ENCODE results near the gene LTF. TPM values are rescaled to one million over a fixed set of nuclear protein-coding genes. Genes with fewer than 3 reads are reported as not detected.

Gene LTF
- total RNA-seq, 1 donor = 0.72 TPM

DNA sequence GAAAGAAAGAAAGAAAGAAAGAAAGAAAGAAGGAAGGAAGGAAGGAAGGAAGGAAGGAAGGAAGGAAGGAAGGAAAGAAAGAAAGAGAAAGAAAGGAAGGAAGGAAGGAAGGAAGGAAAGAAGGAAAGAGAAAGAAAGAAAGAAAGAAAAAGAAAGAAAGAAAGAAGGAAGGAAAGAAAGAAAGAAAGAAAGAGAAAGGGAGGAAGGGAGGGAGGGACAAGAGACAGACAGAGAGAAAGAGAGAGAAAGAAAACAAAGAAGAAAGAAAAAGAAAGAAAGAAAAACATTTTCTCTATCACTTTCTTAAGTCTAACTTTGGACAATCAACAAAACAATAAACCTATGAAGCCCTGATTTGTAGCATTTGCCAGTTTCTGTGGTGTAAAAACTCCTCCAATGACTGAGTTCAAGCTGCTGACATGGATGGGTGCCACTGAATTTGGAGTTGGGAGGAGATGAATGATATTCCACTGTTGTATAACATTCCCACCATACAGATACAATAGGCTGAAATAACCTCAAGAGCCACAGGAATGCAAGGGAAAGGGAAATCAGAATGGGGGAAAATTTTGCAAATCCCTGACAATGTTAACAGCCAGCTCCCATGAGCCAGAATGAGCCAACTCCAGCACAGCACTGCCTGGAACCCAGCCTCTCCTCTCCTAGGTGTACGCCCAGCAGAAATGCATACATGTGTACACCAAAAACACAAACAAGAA, 18.1 kb upstream of the LTF start:
- Histone ChIP-seq H3K27ac (ENCODE audit: low read depth, low read length) (no peak overlapping the region), H3K4me2 (ENCODE audit: insufficient read depth, low read length) (no peak overlapping the region)

DNA sequence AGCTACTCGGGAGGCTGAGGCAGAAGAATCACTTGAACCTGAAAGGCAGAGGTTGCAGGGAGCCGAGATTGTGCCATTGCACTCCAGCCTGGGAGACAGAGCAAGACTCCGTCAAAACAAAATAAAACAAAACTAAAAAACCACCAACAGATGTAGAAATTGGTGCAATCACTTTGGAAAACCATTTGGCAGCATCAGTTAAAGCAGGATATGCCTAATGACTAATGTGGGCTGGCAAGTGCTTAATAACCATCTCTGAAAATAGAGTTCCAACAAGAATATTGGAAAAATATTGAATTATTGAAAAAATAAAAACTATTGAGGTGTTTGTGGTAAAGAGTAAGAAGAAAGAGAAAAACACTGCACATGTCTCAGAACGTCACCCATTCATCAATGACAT, 16.9 kb upstream of the LTF start:
- Histone ChIP-seq H3K9me3 (ENCODE audit: low read depth, low read length) (no peaks in the 10 kb centered on the region), H2AFZ (ENCODE audit: low read length) (no peak overlapping the region), H3K4me1 (ENCODE audit: insufficient read depth, low read length) (peaks cover 7% of the 10 kb centered on the region), H3K27ac (ENCODE audit: low read depth, low read length) (no peak overlapping the region), H3K79me2 (ENCODE audit: insufficient read depth, low read length) (no peaks in the 10 kb centered on the region), H3K4me2 (ENCODE audit: insufficient read depth, low read length) (no peak overlapping the region), H3K4me3 (ENCODE audit: insufficient read depth, low read length) (no peak overlapping the region), H4K20me1 (ENCODE audit: insufficient read depth, low read length) (no peaks in the 10 kb centered on the region), H3K27me3 (ENCODE audit: insufficient read depth, low read length) (peaks cover 39% of the 10 kb centered on the region), H3K36me3 (ENCODE audit: insufficient read depth, low read length) (no peaks in the 10 kb centered on the region)
- no peak for DNase-seq (ENCODE audit: insufficient read length, low spot score, missing footprints)
- TF ChIP-seq, protein P1, sequence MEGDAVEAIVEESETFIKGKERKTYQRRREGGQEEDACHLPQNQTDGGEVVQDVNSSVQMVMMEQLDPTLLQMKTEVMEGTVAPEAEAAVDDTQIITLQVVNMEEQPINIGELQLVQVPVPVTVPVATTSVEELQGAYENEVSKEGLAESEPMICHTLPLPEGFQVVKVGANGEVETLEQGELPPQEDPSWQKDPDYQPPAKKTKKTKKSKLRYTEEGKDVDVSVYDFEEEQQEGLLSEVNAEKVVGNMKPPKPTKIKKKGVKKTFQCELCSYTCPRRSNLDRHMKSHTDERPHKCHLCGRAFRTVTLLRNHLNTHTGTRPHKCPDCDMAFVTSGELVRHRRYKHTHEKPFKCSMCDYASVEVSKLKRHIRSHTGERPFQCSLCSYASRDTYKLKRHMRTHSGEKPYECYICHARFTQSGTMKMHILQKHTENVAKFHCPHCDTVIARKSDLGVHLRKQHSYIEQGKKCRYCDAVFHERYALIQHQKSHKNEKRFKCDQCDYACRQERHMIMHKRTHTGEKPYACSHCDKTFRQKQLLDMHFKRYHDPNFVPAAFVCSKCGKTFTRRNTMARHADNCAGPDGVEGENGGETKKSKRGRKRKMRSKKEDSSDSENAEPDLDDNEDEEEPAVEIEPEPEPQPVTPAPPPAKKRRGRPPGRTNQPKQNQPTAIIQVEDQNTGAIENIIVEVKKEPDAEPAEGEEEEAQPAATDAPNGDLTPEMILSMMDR (IDR thresholded peaks at IDR 0.05; ENCODE audit: extremely low read depth, low read depth, low read length) = no peak

More for the DNA sequence above, 18.1 kb upstream of the LTF start:
- TF ChIP-seq, protein P1 (IDR thresholded peaks at IDR 0.05; ENCODE audit: extremely low read depth, low read depth, low read length) = no peak
- Histone ChIP-seq H3K4me1 (ENCODE audit: insufficient read depth, low read length) (peaks cover 7% of the 10 kb centered on the region), H3K4me3 (ENCODE audit: insufficient read depth, low read length) (no peak overlapping the region), H3K36me3 (ENCODE audit: insufficient read depth, low read length) (no peaks in the 10 kb centered on the region), H3K27me3 (ENCODE audit: insufficient read depth, low read length) (peaks cover 31% of the 10 kb centered on the region), H2AFZ (ENCODE audit: low read length) (no peak overlapping the region), H3K9me3 (ENCODE audit: low read depth, low read length) (no peaks in the 10 kb centered on the region), H3K79me2 (ENCODE audit: insufficient read depth, low read length) (no peaks in the 10 kb centered on the region), H4K20me1 (ENCODE audit: insufficient read depth, low read length) (no peaks in the 10 kb centered on the region)
- DNase-seq (ENCODE audit: insufficient read length, low spot score, missing footprints) = peak; percentile 83

GRCh38 chr3:46480491-46481195, 15.9 kb upstream of the LTF start:
- no peak for DNase-seq (ENCODE audit: insufficient read length, low spot score, missing footprints)
- Histone ChIP-seq H3K4me3 (ENCODE audit: insufficient read depth, low read length) (no peak overlapping the region), H3K9me3 (ENCODE audit: low read depth, low read length) (no peaks in the 10 kb centered on the region), H4K20me1 (ENCODE audit: insufficient read depth, low read length) (no peaks in the 10 kb centered on the region), H3K79me2 (ENCODE audit: insufficient read depth, low read length) (no peaks in the 10 kb centered on the region), H3K36me3 (ENCODE audit: insufficient read depth, low read length) (no peaks in the 10 kb centered on the region), H3K27me3 (ENCODE audit: insufficient read depth, low read length) (peaks cover 47% of the 10 kb centered on the region), H2AFZ (ENCODE audit: low read length) (no peak overlapping the region), H3K4me2 (ENCODE audit: insufficient read depth, low read length) (no peak overlapping the region), H3K27ac (ENCODE audit: low read depth, low read length) (no peak overlapping the region), H3K4me1 (ENCODE audit: insufficient read depth, low read length) (peaks cover 7% of the 10 kb centered on the region)
- TF ChIP-seq, protein P1 (IDR thresholded peaks at IDR 0.05; ENCODE audit: extremely low read depth, low read depth, low read length) = no peak

GRCh38 chr3:46479696-46480095, 15.0 kb upstream of the LTF start:
- no peaks in the 10 kb centered on the region for H3K36me3 ChIP-seq (ENCODE audit: insufficient read depth, low read length)
- no peaks in the 10 kb centered on the region for H4K20me1 ChIP-seq (ENCODE audit: insufficient read depth, low read length)
- peaks cover 55% of the 10 kb centered on the region for H3K27me3 ChIP-seq (ENCODE audit: insufficient read depth, low read length)
- no peak overlapping the region for H3K27ac ChIP-seq (ENCODE audit: low read depth, low read length)
- TF ChIP-seq, protein P1 (IDR thresholded peaks at IDR 0.05; ENCODE audit: extremely low read depth, low read depth, low read length) = no peak
- H3K79me2 ChIP-seq (ENCODE audit: insufficient read depth, low read length) = no peaks in the 10 kb centered on the region
- H3K4me3 ChIP-seq (ENCODE audit: insufficient read depth, low read length) = no peak overlapping the region
- no peaks in the 10 kb centered on the region for H3K9me3 ChIP-seq (ENCODE audit: low read depth, low read length)
- no peak for DNase-seq (ENCODE audit: insufficient read length, low spot score, missing footprints)
- peaks cover 7% of the 10 kb centered on the region for H3K4me1 ChIP-seq (ENCODE audit: insufficient read depth, low read length)
- H3K4me2 ChIP-seq (ENCODE audit: insufficient read depth, low read length) = no peak overlapping the region
- H2AFZ ChIP-seq (ENCODE audit: low read length) = no peak overlapping the region

Measured in osteoblast (primary cell).